Amniotic epithelial cell (primary cell): ENCODE data around the gene MEGF6.

Experiments
- DNase-seq: peaks from one replicate; pipeline ENCODE4 v3.0.0-alpha.2; 2010; ENCODE audit warnings: low read depth

The MEGF6 gene

GRCh38 chr1:3502641-3503524, 108.4 kb downstream of the MEGF6 start:
- no peak for DNase-seq

GRCh38 chr1:3501856-3502640, 109.3 kb downstream of the MEGF6 start:
- peak; percentile 13 for DNase-seq

GRCh38 chr1:3501437-3501836, 109.9 kb downstream of the MEGF6 start:
- DNase-seq = no peak

GRCh38 chr1:3500265-3500835, 111.0 kb downstream of the MEGF6 start:
- DNase-seq = no peak

- no peak for DNase-seq
These were observed 111.7 kb downstream of the MEGF6 start for GRCh38 chr1:3499611-3500010.

GRCh38 chr1:3498986-3499385, 112.3 kb downstream of the MEGF6 start:
- no peak for DNase-seq

- no peak for DNase-seq
These were observed 112.9 kb downstream of the MEGF6 start for GRCh38 chr1:3498246-3498930.

GRCh38 chr1:3497521-3497920, 113.8 kb downstream of the MEGF6 start:
- no peak for DNase-seq

GRCh38 chr1:3496916-3497315, 114.4 kb downstream of the MEGF6 start:
- no peak for DNase-seq

- DNase-seq = no peak
These were observed 115.2 kb downstream of the MEGF6 start for GRCh38 chr1:3495776-3496745.

- DNase-seq = no peak
These were observed 116.7 kb downstream of the MEGF6 start for GRCh38 chr1:3494321-3495308.

GRCh38 chr1:3492545-3493246, 118.6 kb downstream of the MEGF6 start:
- DNase-seq = no peak

GRCh38 chr1:3491291-3492246, 119.7 kb downstream of the MEGF6 start:
- DNase-seq = peak; percentile 11

- DNase-seq = no peak
These were observed 121.1 kb downstream of the MEGF6 start for GRCh38 chr1:3490046-3490745.

GRCh38 chr1:3488432-3488831, 122.9 kb downstream of the MEGF6 start:
- DNase-seq = no peak

- no peak for DNase-seq
These were observed 126.3 kb downstream of the MEGF6 start for GRCh38 chr1:3485016-3485415.

GRCh38 chr1:3483801-3484444, 127.4 kb downstream of the MEGF6 start:
- DNase-seq = peak; percentile 5
